ENCODE data around the gene THEM4.

The THEM4 gene

DNA sequence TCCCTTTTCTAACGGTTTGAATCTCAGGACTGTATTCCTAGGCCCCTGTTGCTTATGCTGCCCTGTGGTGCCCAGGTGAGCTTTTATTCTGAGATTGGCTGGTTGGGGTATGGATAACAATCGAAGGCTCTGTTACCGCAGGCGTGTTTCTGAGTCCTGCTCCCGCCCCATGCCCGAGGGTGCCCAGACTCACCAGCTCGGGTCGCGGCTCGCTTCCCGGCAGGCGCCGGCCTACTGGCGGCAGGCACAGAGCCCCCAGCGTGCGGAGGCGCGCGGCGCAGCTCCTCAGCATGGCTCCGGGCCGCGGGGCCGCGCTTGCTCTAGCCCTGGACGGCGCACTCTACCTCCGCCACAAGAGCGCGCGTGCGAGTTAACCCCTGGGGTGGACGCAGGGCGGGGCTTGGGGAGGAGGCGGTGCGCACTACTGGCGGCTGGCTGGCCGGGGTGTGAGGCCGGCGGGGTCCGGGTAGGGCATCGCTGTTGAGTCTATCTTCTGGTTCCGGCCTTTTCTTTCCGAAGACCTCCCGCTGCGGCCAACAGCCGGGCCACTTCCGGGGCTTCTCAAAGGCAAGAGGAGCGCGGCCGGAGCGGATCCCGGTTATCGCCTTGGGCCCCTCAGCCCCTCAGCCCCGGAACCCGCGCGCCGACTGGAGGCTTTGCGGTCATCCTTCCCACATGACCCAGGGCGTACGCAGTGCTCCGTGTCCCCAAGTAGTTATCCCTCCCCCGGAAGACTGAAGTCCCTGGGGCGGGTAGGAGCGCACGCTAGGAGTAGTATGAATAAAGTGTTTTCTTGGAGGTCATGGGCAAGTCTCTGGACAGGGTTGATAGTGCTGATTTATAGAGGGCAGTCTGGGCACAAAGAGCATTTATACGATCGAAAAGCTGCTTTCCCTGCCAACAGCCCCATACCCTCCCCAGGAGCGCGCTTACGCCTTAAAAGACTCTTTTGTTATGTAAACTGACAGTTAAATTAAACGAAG is at the start of gene THEM4:
Gene THEM4, minus strand, starts transcription at position 345 of the 983 bp plus-strand sequence. Its CDS starts 53 bp downstream, at position 292.
- peak; percentile 99 for DNase-seq

DNA sequence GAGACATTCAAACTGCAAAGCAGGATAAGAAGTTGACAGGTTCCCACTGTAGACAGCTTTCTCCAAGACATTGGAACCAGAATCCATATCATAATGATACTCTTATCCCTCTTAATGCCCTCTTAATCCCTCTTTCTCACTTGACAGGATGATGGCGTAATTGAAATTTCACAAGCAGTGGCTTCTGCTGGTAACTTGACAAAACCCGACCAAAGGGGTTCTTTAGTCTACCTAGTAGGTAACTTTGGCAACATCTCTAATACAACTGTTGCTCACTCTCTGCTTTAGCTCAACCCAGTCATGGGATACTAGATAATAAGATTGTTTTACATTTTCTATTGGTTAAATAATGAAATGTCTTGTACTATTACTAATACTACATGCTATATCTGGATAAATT is 49.6 kb upstream of the THEM4 start:
- no peak for DNase-seq

- no peak for DNase-seq
These were observed 47.7 kb upstream of the THEM4 start for GRCh38 chr1:151956957-151957497.

- DNase-seq: no peak
These were observed 44.2 kb upstream of the THEM4 start for GRCh38 chr1:151953409-151954094.

- no peak for DNase-seq
These were observed 43.5 kb upstream of the THEM4 start for GRCh38 chr1:151952811-151953210.

GRCh38 chr1:151949371-151950193 is 40.3 kb upstream of the THEM4 start:
- no peak for DNase-seq

- DNase-seq: no peak
These were observed 39.2 kb upstream of the THEM4 start for GRCh38 chr1:151948506-151948905.

DNA sequence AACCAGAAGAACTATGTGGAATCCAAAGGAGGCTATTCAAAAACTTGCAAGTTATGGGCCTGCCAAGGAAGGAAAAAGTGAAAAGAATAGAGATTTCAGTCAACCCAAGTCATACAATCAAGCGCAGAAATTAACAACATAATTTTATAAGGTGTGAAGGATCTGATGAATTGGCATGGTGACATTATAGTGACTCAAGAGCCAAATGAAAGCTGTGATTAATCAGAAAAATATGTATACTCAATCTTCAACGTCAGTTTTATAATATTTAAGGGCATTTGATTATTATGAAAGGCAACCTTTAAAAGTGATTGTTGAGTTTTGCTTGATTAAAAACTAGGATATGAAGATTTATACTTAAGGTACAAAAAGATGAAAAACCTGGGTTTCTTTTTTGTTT is 37.8 kb upstream of the THEM4 start:
- DNase-seq: no peak

DNA sequence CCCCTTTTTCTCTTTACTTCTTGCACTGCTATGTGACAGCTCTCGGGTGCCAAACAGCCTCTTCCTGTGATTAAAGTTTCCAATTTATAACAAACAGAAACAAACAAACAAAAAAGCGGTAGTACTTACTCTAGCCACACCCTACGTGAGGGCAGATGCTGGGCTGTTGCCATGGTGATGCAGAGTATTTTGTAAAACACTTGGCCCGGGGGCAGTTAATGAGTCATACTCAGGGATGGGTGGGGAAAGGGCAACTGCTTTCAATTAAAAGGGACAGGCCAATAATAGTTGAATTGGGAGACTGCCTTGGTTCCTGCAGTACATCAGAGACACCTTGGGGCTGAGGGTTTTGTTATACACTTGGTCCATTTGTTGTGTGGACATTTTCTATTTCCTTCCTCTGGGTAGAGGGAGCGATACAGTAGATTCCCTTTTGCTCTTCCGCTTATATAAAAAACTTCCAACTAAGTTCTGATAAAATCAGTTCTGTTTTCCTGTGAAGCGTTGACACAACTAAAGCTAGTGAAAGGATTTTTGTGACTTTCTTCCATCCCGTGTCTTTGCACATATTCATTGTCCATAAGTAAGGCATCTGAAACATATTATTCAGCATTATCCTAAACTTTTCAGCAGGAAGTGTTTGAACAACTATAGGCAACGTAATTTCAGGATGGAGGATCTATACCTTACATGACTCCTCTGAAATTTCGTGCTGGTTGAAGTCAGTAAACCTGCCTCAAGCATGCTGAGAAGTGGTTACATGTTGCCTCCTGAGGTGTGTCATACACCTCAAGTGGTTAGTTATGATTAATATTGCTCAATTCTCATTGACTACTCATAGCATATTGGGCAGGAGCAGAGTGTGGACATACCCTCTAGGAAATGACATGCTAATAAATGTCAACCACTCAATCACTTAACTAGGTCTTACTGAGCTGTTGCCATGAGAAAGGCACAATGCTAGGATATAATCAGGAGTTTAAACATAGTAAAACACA is 36.7 kb upstream of the THEM4 start:
- DNase-seq: peak; percentile 96

- DNase-seq: no peak
These were observed 35.7 kb upstream of the THEM4 start for GRCh38 chr1:151944857-151945575.

- no peak for DNase-seq
These were observed 35.0 kb upstream of the THEM4 start for GRCh38 chr1:151944126-151944856.

GRCh38 chr1:151943591-151943990 is 34.3 kb upstream of the THEM4 start:
- no peak for DNase-seq

GRCh38 chr1:151942882-151943281 is 33.6 kb upstream of the THEM4 start:
- DNase-seq: no peak

DNA sequence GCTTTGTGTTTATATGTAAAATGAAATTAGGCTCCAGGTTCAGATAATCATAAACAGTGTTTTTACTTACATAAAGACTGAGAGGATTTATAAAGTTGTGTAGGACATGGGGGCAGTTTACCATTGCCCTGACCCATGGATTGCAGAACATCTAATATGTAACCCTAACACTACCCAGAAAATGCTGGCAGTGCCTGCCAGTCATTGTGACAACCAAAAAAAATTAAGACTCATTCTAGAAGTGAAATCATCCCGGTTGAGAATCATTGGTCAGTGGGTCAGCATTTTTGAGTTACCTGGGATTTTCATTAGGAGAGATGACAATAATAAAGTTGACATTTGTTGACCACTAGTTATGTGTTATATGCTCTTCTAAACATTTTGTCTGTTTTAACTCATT is 31.2 kb upstream of the THEM4 start:
- no peak for DNase-seq

GRCh38 chr1:151939779-151940178 is 30.5 kb upstream of the THEM4 start:
- no peak for DNase-seq

- DNase-seq: no peak
These were observed 29.8 kb upstream of the THEM4 start for GRCh38 chr1:151939141-151939540.

DNA sequence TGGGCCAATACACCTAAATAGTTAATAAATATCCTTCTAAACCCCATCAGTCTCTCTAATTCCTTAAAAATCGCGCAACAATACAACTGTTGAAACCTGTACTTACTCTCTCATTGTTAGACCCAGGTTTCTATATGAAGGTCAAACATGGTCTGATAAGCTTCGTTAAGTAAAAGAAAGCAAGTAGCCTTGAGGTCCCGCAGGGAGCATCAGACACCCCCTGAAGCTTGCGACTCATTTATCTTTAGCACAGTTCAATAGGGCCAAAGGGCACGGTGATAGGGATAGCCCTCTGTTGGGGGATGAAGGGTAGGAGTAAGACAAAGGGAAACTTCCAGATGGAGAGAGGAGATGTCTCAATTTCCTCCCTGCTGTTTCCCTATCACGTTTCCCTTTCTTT is 27.3 kb upstream of the THEM4 start:
- DNase-seq: no peak

DNA sequence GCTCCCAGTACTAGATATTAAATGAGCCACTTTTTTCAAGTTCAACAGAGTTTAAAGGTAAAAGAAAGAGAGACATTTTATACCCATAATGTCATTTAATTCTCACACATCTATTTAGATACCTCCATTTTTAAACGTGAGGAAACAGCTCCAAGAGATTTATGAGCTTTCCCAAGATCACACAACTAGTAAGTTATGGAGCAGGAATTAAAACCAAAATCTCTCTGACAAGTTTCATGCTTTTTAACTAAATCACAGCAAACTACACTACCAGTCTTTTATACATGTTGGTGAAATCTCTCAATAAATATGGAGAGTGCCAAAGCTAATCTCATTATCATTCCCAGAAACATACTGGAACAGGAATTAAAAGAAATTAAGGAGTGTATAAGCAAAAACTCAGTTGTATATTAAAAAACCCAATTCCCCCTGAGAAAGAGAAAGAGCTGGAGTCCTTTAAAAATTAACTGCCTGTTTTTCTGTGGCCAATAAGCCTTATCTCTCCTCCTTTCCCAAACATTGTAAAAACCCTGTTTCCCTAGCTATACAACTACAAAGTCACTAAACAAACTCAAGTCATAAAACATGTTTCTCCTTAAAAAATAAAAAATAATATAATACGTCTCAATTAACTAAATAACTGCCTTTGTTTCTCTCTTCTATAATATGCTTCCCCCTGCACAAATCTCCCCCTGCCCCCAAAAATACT is 26.7 kb upstream of the THEM4 start:
- DNase-seq: no peak

DNA sequence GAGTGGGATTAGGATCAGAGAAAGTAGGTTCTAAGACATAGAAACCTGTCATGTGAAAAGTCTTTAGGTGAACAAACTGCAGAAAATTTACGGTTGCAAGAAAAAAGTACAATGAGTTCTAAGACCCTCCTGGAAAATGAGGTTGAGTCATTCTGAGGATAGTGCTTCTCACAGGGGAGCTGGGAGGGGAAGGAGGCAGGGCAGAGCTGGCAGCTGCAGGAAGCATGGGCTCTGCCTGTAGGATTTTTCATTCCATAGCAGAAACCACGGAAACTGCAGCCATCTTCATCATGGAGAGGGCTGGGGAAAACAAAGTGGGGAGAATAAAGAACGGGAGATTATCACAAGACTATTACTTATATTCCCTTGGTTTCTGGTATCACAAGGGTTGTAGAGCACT is 25.8 kb upstream of the THEM4 start:
- DNase-seq: no peak
